ENCODE measurements around the gene DNAAF3.

DNA sequence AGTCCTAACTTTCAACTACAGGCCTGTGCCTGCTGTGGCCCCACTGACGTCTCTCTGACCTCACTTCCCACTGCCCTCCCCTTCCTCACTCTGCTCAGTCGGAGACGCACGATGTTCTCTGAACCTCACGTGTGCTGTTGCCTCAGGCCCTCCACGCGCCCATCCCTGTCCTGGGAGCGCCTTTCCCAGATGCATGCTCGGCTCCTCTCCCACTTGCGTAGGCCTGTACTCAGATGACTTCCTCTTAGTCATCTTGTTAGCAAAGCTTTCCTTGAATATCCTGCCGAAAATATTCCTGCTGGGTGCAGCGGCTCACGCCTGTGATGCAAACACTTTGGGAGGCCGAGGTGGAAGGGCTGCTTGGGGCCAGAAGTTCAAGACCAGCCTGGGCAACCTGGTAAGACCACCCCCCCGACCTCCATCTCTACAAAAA is 23.0 kb upstream of the DNAAF3 start:
- TF ChIP-seq CTCF (IDR thresholded peaks at IDR 0.05) (no peak), POLR2AphosphoS5 (IDR thresholded peaks at IDR 0.05) (no peak), POLR2A (IDR thresholded peaks at IDR 0.05; ENCODE audit: low read depth) (no peak), EP300 (IDR thresholded peaks at IDR 0.05) (no peak)

Data from esophagus muscularis mucosa (tissue), 4 donors.